ENCODE measurements around the gene IGF2R. TPM values are rescaled to one million over a fixed set of nuclear protein-coding genes. Genes with fewer than 3 reads are reported as not detected.
"Not testable (repeated sequence)": the region's sequence is repeated elsewhere in the genome, so short reads cannot be mapped to it uniquely, and the experiment has no call there.

IGF2R gene
- total RNA-seq, 1 donor from 2014 or later, result 239 TPM

DNA sequence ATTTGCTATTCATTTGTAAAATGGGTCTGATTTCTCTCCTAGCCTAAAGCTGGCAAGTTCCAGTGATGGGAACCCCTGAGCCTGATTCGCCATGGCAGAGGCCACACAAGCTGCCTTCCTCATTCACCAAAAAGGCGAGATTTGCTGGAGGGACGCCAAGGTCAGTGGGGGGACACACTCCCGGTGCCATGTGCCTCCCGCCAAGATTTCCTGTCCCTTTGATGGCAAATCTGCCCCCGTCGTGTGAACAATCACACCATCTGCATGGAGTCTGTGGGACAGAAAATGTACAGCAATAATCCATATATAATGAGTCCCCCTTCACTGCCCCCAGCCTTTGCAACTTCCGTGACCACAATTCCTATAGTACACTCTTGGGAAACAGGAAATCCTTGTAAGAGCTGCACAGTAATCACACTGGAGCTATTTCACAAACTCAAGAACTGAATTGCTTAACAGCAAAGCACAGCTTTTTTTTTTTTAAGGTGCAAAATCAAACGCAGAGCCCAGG, 15.7 kb upstream of the IGF2R start:
- DNase-seq, result peak; percentile 61

DNA sequence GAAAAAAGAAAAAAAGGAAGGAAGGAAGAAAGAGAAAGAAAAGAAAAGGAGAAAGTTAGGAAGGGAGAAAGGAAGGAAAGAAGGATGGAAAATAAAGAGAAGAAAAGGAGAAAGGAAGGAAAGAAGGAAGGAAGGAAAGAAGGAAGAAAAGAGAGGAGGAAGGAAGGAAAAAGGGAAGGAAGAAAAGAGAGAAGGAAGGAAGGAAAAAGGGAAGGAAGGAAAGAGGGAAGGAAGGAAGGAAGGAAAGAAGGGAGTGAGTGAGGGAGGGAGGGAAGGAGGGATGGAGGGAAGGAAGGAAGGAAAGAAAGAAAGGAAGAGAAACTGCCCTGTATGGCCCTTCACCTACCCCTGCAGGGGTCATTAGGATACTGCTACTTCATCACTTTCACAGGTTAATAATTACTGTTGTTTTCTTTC, 12.9 kb upstream of the IGF2R start:
- no peak for DNase-seq

DNA sequence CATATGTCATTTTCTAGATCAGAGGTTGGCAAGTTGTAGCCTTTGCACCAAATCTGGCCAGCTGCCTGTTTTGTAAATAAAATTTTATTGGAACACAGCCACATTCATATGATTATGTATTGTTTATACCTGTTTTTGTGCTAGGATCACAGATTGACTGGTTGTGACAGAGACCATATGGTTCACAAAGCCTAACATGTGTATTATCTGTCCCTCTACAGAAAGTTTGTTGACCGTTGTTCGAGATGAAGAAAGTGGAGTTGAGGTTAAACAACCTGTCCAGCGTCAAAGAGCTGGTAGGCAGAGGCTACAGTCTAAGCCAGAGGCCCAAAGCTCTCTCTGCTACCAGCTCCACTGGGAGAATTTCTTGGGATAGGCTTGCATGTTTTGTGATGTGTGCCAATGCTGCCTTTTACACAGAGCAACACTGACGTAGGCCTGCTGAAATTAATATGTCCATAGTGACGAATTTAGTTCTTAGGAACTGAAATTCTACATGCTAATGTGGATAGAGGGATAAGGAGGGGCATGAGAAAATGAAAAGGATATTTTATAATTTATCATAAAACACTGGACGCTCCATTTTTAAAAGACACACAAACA, 11.7 kb upstream of the IGF2R start:
- DNase-seq, result no peak

DNA sequence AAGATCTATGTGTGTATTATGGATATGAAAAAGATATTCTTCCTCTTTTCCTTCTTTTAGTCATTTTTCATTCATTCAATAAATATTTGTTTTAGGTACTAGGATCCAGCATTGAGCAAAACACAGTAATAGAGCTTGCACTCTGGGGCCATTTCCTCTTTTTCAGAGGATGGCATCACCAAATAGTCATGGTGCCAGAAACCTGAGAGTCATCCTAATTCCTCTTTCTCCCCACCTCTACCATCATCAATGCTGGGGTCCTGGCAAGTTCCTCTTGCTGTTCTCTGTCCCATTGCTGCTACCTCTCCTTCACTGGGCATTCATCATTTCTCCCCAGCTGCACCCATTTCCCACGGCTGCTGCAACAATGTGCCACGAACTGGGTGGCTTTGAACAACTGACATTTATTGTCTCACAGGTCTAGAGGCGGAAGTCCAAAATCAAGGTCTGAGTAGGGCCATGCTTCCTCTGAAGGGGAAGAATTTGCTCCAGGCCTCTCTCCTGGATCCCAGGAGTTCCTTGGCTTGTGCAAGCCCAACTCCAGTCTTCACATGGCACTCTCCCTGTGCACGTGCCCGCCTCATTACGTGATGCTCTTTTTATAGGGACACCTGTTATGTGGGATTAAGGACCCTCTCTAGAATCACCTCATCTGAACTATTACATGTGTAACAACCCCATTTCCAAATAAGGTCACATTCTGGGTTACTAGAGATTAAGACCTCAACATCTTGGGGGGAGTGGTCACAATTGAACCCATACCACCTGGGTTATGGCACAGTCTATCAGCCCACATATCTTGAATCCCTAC, 9.5 kb upstream of the IGF2R start:
- peak; percentile 36 for DNase-seq

DNA sequence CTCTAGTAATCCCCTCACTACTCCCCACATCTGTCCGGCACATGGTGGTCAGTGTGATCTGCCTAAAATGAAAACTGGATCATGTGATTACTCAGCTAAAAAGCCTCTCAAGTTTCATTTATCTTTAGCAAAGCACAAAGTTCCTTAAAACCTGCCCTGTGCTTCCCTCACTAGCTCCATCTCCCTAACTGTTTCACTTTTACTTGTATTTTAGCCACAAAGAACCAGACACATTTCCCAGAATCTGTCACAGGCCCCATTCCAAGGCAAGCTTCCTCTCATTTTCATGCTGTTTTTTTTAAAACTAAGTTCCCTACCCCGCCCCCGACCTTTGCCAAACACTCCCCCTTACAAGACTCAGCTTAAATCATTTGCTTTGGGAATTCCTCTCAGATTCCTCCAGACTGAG, 8.9 kb upstream of the IGF2R start:
- DNase-seq, result peak; percentile 42

DNA sequence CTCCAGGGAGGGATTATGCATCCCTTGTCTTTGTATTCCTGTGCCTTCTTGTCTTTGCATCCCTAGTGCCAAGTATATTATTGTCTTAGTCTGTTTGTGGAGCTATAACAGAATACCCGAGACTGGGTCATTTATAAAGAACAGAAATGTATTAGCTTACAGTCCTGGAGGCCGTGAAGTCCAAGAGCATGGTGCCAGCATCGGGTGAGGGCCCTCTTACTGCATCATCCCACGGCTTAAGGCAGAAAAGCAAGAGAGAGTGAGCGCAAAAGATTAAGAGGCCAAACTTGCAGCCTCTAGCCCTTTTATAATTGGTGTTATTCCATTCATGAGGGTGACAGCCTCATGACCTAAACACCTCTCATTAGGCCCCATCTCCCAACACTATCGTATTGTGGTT, 8.4 kb upstream of the IGF2R start:
- DNase-seq, result no peak

DNA sequence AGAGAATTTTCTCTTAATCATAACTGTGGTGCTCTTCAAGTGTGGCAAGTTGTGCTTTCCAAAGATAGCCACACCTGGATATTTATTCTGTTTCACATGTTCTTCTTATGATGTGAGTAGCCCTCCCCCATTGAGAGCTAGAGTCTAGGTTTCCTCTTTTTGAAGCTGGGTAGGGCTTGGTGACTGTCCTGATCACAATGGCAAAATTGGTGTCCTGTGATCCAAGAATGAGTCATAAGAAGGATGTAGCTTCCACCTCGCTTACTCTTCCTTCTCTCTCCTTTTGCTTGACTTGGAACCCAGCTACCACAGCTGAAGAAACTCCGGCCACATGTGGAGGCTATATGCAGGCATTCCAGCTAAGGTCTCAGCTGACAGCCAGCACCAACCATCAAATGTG, 7.4 kb upstream of the IGF2R start:
- DNase-seq, result no peak

DNA sequence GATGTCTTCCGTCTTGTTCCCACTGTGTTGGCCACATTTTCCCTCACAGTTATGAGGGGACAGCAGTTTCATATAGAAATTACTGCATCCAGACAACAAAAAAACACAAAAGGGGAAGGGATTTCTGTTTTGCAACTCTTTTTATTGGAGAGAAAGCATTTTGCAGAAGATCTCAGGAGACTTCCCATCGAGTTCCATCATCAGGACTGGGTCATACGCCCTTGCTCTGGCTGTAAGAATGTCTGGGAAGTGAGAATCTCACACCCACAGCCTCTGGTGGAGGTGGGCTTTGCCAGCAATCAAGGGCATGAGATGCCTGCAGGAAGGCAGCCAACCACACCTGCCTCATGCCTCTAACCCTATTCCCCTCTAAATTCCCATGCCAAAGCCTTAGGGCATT, 5.8 kb upstream of the IGF2R start:
- DNase-seq, result no peak

DNA sequence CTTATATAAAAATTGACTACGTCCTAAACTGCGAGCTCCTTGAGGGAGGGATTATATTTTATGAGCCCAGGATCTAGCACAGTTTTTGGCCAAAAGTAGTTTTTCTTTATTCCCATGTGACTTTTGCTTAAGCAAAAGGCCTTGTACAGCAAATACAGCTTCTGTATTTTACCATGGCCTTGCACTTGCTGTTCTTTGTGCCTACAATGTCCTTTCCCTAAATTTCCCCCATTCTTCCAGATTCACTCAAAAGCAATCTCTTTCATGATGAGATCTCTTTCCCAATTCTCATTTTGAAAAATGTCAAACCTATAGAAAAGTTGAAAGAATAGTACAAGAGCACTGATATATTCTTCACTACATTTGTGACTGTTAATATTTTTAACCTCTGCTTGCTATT, 4.8 kb upstream of the IGF2R start:
- no peak for DNase-seq

DNA sequence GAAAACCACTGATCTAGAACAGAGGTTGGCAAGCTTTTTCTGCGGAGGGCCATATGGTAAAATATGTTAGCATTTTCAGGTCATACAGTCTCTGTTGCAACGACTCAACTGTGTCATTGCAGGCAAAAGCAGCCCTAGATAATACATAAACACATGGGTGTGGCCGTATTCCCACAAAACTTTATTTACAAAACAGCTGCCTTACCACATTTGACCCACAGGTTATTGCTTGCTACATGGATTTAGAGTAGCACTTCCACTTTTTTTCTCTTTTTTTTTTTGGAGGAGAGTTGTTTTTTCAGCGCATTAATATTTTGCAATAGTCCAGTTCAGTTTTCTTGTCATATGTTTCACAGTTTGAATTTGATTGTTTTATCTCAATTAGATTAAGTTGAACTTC, 2.5 kb upstream of the IGF2R start:
- no peak for DNase-seq

DNA sequence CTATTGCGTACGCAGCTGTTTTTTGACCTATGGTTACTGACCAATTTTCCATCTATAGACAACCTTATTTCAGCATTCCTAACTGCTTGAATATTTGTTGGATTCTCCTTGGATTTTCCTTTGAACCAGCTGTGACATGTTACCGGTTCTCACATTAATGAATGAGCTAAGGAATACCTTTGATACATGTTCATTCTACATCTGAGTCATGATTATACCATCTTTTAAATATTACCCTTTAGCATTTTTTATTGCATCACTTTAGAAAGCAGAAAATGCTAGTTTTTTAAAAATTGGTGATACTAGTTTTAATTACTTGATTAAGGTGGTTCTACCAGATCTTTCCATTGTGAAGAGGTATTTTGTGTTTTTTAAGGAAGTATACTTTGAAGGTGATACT, 1.9 kb upstream of the IGF2R start:
- DNase-seq, result no peak

DNA sequence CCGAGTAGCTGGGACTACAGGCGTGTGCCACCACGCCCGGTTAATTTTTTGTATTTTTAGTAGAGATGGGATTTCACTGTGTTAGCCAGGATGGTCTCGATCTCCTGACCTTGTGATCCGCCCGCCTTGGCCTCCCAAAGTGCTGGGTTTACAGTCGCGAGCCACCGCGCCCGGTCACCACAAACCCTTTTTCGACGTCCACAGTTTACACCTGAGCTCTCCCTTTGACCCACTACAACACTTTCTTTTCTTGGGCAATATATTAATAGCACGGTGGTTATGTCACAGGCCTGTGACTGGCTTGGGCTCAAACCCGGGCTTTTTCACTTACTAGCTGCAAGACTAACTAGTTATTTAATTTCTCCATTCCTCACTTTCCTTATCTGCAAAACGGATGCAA, 1.3 kb upstream of the IGF2R start:
- DNase-seq, result not testable (repeated sequence)

DNA sequence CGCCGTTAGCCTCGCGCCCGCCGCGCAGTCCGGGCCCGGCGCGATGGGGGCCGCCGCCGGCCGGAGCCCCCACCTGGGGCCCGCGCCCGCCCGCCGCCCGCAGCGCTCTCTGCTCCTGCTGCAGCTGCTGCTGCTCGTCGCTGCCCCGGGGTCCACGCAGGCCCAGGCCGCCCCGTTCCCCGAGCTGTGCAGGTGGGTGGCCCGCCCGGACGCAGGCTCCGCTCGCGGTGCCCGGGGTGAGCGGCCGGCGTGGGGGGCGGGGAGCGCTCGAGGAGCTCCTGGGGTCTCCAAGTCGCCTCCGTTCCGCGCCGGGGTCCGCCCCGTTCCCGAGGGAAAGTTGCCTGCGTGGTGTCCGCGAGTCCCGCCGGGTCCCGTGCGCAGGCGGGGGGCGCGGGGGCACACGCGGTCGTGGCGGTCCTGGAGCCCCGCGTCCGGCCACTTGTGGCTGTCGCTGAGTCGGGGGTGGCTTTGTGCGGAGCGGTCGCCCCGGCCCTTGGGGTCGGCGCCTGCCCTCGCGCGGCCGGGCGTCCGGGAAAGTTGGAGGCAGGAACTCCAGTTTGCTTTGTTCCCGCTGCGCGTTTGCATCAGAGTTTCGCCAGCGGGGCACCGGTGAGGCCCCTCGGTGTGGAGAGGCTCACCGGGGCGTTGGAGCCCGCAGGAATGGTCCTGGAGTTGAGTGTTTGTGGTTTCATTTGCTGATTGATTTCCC, 476 bp downstream of the IGF2R start:
- peak; percentile 60 for DNase-seq

DNA sequence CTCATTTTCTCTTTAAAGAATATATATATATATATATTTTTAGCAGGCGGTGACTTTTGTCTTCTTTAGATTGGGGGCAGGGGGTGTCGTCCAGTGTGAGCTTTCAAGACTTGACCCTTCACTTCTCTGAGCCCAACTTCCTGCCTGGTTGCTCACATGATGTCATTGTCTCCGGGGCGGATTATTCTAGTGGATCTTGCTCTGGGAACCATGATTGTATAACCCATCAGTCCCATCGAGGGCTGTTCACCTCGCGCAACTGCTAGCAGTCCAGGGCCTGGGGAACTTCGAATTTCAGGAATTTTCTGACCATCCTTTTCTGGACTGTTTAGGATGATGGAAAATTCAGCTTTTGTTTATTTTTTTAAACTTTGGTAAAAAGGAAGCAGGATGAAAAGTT, 1.0 kb downstream of the IGF2R start:
- peak; percentile 86 for DNase-seq

DNA sequence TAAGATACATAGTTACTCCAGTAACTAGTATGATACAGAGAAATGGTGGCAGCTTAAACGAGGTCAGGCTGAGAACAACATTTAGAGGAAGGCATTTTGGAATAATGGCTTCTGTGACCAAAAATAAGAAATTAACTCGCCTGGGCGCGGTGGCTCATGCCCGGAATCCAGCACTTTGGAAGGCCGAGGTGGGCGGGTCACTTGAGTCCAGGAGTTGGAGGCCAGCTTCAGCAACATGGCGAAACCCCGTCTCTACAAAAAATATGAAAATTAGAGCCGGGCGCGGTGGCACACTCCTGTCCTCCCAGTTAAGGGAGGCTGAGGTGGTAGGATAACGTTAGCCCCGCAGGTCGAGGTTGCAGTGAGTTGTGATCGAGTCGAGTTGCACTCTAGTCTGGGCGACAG, 1.8 kb downstream of the IGF2R start:
- DNase-seq, result no peak

DNA sequence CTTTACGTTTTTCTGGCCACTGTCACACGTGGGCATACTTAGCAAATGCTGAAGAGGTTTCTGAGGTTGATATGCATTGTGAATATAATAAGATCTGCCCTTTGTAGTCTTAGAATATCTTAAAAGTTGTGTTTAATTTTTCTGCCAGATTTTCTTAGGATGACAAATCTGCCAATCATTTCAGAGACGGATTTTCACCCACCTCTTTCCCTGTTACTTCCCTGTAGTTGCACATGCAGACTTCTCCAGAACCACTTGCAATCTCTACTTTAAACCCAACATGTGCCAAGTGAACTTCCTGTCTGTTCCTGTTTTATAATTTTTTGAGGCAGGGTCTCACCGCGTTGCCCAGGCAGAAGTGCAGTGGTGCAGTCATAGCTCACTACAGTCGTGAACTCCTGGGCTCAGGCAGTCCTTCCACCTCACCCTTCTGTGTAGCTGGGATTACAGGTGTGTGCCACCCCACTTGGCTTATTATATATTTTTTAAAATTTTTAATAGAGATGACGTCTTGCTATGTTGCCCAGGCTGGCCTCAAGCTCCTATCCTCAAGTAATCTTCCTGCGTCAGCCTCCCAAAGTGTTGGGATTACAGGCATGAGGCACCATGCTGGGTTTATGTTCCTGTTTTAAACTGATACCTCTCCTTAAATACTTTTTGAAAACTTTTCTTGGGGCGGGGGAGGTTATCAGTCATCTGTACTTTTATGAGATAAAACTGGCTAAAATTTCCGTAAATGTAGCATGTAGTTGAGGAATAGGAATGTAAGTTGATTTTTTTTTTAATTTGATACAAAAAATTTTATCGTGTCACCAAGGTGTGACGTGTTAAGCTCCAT, 2.7 kb downstream of the IGF2R start:
- DNase-seq, result no peak

DNA sequence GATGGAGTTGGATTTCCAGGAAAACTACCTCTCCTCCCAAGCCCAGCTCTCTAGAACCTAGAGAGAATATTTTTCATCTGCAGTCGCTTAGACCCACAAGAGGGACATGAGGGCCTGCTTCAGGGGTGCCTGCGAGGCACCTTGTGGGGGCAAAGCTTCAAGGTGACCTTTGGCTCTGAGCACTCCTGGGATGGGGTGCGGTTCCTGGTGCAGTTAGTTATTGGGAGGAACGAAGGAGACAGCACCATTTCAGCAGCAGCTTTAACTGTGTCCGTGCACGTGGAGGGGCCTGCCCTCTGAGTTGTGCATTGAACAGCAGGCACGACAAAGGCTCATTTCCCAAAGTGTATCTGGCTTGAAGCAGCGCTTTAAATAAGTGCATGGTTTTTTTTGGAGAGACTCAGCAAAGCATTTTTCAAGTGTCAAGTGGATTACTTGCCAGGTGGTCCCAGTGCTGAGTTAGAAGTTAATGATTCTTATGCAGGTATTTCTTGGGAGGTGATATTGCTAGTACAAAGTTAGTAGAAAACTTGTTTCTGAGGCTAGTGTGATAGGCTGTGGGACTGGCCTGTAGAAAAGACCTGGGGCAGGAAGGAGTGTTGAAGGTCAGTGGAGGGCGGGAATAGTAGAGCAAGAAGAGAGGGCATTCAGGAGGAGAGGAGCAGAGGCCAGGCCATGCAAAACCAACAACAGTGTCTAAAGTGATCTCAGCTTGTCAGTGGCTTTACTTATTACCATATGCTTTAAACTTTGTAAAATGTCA, 3.8 kb downstream of the IGF2R start:
- no peak for DNase-seq

DNA sequence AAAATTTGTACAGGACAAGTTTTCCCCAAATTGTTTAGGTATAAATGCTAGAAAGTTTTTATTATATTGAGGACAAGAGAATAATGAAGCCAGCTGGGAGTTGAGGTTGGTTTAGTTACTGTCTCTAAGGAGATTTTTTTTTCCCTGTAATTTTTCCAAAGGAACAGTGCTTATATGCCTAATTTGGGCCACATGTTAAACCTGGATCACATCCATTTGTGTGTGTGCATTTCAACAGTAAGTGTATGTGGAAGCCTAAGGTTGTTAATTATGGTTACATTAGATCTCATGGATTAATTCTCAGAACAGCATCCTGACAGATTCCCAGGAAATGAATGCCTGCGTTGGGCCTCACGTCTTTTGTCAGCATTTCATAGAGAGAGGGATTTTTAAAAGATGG, 4.5 kb downstream of the IGF2R start:
- peak; percentile 59 for DNase-seq

DNA sequence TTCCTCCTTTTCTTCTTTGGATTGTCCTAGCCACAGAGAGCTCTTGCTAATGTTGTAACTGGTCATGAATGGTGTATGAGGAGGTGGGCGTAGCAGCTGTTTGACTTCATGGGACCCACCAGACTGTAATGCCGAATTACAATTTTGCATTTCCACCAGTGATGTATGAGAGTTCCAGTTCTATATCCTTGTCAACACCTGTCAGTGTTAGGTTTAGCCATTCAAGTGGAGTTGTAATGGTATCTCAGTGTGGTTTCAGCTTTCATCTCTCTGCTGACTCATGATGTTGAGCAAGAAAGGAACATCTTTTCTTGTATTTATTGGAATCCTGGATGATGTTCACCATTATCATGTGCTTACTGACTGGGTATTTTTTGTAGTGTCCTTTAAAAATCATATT, 5.1 kb downstream of the IGF2R start:
- peak; percentile 52 for DNase-seq

DNA sequence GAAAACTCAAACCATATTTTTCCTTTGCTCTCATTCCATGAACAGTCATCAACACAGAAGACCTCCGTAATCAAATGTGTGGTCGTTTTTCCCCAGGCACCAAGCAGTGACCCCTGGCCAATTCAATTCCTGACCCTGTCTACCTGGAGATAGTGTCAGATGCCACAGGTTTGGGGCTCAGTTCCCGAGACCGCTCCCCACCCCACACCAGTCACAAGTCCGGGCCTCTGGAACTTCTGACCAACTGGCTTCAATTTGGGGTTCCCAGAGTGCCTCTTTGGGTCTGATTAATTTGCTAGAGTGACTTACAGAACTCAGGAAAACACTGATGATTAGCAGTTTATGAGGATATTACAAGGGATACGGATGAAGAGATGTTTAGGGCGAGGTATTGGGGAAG, 6.0 kb downstream of the IGF2R start:
- DNase-seq, result no peak

DNA sequence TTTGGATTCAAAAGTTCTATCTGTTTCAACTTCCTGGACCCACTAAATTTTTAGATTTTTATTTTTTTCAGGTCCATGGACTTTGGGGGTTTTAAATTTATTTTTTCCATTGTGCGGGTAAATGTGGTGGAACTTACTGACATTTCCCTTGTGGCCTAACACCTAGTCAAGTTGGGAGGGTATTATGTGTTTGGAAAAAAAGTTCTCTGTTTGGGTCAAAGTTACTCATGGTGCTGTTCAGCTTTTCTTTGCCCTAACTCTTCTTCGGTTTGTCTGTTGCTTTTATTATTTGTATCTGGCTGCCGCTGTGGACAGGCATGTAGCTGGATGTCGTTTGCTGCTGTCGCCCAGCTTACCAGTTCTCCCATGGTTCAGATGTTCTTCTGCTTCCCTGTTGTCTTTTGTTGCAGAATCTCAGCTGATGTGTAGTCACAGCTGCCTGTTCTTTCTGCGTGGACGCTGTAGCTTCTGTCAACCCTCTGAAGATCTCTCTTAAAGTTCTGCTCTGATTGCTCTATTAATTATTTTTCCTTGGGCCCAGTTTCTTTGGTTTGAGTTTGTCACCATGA, 7.9 kb downstream of the IGF2R start:
- DNase-seq, result no peak
